RWPE2 (cell line): Measurements from ENCODE around the gene SIAH3.

Source experiments
- ATAC-seq: fragments of 200-7000 bp; cut with Tn5 transposase; 3 replicates; pipeline ENCODE4 v1.9.1; 2021; ENCODE audit warnings: low read depth
- DNase-seq: peaks from one replicate; pipeline ENCODE4 v3.0.0-alpha.2; 2020; ENCODE audit warnings: low spot score
- H3K27ac ChIP-seq: fragments of 450-650 bp; 2 replicates; pipeline ENCODE4 v1.5.1; 2017; ENCODE audit warnings: mild to moderate bottlenecking; ENCODE audit not compliant: poor library complexity, severe bottlenecking
- H3K27me3 ChIP-seq: fragments of 250-450 bp; sonication (Bioruptor Pico); 2 replicates; pipeline ENCODE4 v1.5.1; 2021; ENCODE audit warnings: mild to moderate bottlenecking, moderate library complexity; ENCODE audit not compliant: insufficient read depth, poor library complexity, severe bottlenecking
- H3K36me3 ChIP-seq: fragments of 250-450 bp; sonication (Bioruptor Pico); 2 replicates; pipeline ENCODE4 v1.5.1; 2020; ENCODE audit warnings: low read depth, mild to moderate bottlenecking, moderate library complexity
- H3K4me1 ChIP-seq: fragments of 250-450 bp; sonication (Bioruptor Pico); 2 replicates; pipeline ENCODE4 v1.5.1; 2021; ENCODE audit warnings: mild to moderate bottlenecking, moderate library complexity; ENCODE audit not compliant: insufficient read depth, poor library complexity, severe bottlenecking
- H3K4me3 ChIP-seq: fragments of 250-450 bp; sonication (Bioruptor Pico); 2 replicates; pipeline ENCODE4 v1.5.1; 2021; ENCODE audit warnings: mild to moderate bottlenecking, moderate library complexity; ENCODE audit not compliant: severe bottlenecking
- H3K9me3 ChIP-seq: fragments of 250-450 bp; sonication (Bioruptor Pico); 2 replicates; pipeline ENCODE4 v1.5.1; 2021; ENCODE audit warnings: mild to moderate bottlenecking, moderate library complexity; ENCODE audit not compliant: severe bottlenecking
- CTCF ChIP-seq: fragments of 450-650 bp; IDR thresholded peaks from one replicate; pipeline ENCODE4 v1.5.1; 2017; ENCODE audit warnings: mild to moderate bottlenecking, moderate library complexity; ENCODE audit not compliant: poor library complexity, severe bottlenecking

Gene SIAH3

GRCh38 chr13:45811891-45812694 lies 39.5 kb downstream of the SIAH3 start:
- H3K27me3 ChIP-seq: no peaks in the 10 kb centered on the region
- no peaks in the 10 kb centered on the region for H3K36me3 ChIP-seq
- H3K27ac ChIP-seq: no peak overlapping the region
- peak; percentile 69 for DNase-seq
- H3K9me3 ChIP-seq: no peaks in the 10 kb centered on the region
- peaks cover 15% of the 10 kb centered on the region for H3K4me1 ChIP-seq
- no peak overlapping the region for H3K4me3 ChIP-seq
- ATAC-seq: peak; percentile 71
- no peak for TF ChIP-seq CTCF

- no peak for ATAC-seq
- H3K4me1 ChIP-seq: peaks cover 15% of the 10 kb centered on the region
These were observed 41.7 kb downstream of the SIAH3 start for GRCh38 chr13:45809801-45810394.

GRCh38 chr13:45808925-45809324 lies 42.6 kb downstream of the SIAH3 start:
- no peak overlapping the region for H3K4me3 ChIP-seq
- H3K4me1 ChIP-seq: peaks cover 15% of the 10 kb centered on the region
- H3K9me3 ChIP-seq: no peaks in the 10 kb centered on the region
- no peak overlapping the region for H3K27ac ChIP-seq
- ATAC-seq: no peak
- DNase-seq: no peak
- H3K36me3 ChIP-seq: no peaks in the 10 kb centered on the region
- TF ChIP-seq CTCF: no peak
- H3K27me3 ChIP-seq: no peaks in the 10 kb centered on the region

More at GRCh38 chr13:45809801-45810394, 41.7 kb downstream of the SIAH3 start:
- no peak for DNase-seq
- Histone ChIP-seq H3K27ac (no peak overlapping the region), H3K4me3 (no peak overlapping the region), H3K27me3 (no peaks in the 10 kb centered on the region), H3K36me3 (no peaks in the 10 kb centered on the region), H3K9me3 (no peaks in the 10 kb centered on the region)
- TF ChIP-seq CTCF: no peak

- peak; percentile 83 for TF ChIP-seq CTCF
- DNase-seq: no peak
- Histone ChIP-seq H3K4me3 (no peak overlapping the region), H3K36me3 (no peaks in the 10 kb centered on the region), H3K4me1 (peaks cover 13% of the 10 kb centered on the region), H3K9me3 (no peaks in the 10 kb centered on the region), H3K27ac (no peak overlapping the region), H3K27me3 (no peaks in the 10 kb centered on the region)
- peak; percentile 90 for ATAC-seq
These were observed 43.9 kb downstream of the SIAH3 start for GRCh38 chr13:45807520-45808099.
